Stimulated activated CD4-positive, alpha-beta T cell treated with anti-CD3 and anti-CD28 coated beads, Interleukin-2, amount 100 ng/mL, for 48 hours (primary cell): Measurements from ENCODE around the gene ABCC3.

Experiments
- DNase-seq, 2 donors: peaks; one replicate each; pipeline ENCODE4 v3.0.0-alpha.2; 2020

ABCC3 gene, protein sequence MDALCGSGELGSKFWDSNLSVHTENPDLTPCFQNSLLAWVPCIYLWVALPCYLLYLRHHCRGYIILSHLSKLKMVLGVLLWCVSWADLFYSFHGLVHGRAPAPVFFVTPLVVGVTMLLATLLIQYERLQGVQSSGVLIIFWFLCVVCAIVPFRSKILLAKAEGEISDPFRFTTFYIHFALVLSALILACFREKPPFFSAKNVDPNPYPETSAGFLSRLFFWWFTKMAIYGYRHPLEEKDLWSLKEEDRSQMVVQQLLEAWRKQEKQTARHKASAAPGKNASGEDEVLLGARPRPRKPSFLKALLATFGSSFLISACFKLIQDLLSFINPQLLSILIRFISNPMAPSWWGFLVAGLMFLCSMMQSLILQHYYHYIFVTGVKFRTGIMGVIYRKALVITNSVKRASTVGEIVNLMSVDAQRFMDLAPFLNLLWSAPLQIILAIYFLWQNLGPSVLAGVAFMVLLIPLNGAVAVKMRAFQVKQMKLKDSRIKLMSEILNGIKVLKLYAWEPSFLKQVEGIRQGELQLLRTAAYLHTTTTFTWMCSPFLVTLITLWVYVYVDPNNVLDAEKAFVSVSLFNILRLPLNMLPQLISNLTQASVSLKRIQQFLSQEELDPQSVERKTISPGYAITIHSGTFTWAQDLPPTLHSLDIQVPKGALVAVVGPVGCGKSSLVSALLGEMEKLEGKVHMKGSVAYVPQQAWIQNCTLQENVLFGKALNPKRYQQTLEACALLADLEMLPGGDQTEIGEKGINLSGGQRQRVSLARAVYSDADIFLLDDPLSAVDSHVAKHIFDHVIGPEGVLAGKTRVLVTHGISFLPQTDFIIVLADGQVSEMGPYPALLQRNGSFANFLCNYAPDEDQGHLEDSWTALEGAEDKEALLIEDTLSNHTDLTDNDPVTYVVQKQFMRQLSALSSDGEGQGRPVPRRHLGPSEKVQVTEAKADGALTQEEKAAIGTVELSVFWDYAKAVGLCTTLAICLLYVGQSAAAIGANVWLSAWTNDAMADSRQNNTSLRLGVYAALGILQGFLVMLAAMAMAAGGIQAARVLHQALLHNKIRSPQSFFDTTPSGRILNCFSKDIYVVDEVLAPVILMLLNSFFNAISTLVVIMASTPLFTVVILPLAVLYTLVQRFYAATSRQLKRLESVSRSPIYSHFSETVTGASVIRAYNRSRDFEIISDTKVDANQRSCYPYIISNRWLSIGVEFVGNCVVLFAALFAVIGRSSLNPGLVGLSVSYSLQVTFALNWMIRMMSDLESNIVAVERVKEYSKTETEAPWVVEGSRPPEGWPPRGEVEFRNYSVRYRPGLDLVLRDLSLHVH (N-terminal part only)

DNA sequence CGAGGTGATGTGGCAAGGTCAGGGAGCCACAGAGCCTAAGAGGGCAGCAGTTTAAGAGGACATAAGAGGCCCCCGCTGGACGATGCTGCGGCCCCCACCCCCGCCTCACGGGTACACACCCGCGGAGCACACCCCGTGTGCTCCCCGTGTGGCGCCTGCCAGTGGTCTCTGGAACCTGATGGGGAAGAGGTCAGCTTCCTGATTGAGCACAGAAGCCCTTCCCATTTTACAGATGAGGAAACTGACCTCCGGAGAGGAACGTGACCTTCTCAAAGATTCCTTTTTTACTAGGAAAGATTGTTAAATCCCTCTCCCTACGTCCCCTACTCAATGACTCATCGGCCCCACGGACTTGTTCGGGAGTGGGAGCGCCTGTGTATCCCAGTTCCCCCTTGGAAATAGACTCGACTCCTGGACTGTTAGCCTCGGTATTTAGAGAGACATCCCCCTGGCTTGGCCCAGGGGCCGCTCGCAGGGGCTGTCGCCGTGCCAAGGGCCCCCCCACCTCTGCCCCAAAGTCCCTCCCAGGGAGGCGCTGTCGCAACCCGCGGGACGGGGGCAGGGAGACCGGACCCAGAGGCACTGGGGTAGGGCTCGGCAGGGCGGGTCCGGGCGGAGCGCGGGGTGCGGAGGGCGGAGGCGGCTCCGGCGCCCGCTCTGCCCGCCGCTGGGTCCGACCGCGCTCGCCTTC, at the start of gene ABCC3:
Gene ABCC3, plus strand, starts transcription at position 658 of the 691 bp plus-strand sequence. CDS start 56 bp downstream, outside the sequence.
- no peak for DNase-seq

DNA sequence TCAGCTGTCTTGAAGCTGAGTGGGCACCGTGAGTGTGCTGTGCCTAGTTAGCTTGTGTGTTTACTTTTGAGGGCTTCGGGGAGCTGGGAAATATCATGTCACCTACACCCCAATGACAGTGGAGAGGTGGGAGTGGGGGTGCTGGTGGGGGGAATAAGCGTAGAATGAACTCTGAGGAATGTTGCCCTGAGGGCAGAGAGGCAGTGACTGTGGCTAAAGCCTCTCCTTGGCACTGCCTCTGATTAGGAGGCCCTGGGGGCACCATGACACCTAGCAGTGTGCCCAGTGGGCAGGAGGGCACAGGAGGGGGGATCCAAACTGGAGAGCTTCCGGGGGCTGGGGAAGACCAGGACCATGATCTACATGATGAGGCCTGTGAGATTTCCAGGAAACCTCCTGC, 49.3 kb upstream of the ABCC3 start:
- DNase-seq, result no peak

DNA sequence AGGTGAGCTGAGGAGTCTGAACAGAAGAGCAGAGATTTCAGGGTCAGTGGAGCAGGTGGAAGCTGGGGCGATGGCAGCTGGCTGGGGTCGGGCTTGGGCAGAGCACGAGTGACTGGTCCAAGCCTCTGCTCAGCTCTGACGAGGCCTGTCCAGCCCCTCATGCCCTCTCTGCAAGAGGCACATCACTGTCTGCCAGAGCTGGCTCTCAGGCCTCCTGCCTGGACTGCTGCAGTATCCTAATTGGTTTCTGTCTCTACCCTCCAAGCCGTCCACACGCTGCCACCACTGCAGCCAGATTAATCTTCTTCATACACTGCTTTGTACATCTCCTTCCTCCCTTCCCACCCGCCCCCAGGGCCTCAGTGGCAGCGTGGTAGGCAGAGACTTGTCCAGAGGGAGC, 48.8 kb upstream of the ABCC3 start:
- no peak for DNase-seq

DNA sequence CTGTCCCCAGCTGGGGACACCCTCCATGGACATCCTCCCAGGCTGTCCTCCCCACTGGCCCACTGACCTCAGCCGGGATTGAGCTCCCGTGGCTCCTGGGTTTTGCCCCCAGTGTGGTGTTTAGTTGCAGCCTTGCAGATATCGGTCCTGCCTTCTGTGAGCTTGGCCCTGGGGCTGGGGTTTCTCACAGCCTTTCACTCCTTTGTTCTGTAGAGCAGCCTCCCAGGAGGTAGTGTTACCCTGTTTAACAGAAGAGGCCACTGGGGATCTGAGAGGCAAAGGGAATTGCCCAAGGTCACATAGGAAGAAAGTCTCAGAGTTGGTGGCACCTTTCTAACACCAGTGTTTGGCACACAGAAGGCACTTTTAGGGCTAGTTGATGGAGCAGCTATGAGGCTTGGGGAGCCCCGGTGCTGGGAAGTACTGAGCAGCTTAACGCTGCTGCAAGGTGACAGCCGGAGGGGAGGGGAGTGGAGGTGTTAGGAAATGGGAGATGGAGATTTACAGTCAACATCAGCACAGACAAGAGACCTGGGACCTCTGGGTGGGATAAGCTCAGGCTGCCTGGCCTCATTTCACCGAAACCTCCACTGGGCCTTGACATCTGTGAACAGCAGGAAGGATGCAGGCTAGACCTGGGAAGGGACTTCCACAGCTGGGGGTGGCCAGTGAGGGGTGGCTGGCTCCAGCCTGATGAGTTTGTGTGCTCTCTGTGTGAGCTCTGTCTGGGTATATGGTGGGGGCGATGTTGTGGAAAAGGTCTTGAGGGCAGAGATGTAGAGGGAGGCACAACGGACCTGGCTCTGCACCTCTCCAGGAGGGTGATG, 48.0 kb upstream of the ABCC3 start:
- DNase-seq, result no peak

DNA sequence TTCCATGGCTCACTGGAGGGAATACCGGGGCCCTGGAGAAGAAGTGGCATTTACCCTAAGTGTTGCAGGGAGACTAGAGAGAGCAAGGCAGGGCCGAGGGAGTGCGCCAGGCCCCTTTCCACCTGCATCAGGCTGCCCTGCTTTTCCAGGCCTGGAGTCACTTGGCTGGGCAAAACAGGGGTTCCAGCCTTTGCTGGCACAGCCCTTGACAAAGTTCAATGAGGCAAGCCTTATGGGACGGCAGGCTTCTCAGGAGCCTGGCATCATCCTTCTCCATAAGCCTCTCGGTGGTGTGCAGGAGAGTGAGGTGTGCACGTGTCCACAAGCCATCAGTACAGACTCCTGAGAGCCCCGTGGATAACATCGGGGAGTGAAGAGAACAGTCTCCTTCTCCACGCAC, 47.1 kb upstream of the ABCC3 start:
- DNase-seq, result no peak

DNA sequence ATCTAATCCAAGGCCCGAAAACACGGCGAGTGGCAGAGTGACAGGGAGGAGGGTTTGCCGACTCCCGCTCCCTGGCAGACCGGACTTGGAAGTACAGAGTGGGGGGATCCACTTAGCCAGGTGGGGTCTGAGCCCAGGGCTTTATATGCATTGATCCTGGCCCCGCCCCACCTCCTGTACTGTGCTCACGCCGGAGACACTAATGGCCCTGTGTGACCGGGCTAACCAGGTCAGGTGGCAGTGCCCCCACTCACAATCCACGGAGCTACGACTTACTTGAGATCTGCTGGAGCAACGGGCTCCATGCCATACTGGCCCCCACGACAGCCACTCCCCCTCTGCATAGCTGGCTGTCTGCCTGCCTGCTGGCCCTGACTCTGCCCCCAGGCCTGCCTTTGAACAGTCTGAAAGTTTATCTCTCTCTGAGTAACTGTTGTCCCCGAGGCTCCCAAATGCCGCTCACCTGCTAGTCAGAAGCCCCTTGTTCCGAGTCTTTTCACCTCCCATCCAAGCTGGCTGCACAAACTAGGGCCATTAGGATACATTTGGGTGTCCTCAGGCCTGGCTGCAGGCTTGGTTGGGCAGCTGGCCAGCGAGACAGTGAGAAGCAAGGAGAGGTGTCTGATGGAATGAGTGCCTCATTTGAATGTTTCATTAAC, 46.2 kb upstream of the ABCC3 start:
- no peak for DNase-seq

DNA sequence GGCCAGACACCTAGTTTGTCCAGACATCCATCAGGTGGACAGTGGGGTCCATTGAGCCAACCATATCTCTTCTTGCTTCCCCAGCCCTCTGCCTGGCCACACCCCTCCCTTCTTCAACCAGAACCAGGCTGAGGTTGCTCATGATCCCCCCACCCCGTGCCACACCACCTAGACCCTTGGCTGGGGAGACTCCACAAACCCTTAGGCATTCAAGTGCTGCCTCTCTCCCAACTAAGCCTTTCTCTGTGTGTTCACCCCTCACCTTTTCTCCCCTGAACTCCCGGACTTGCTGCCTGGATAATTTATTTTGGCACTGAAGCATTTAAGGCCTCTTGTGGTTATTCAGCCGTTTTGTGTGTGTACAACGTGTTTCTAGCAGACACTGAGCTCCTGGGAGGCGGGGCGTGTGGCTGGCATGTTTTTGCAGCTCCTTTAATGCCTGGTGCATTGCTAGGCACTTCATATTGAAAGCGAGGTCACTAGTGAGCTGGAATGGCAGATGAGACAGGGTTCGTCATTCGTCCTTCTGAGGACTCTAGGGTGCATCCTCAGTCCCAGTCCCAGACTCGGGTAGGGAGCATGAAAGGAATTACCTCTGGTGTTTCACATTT, 45.5 kb upstream of the ABCC3 start:
- DNase-seq, result no peak

DNA sequence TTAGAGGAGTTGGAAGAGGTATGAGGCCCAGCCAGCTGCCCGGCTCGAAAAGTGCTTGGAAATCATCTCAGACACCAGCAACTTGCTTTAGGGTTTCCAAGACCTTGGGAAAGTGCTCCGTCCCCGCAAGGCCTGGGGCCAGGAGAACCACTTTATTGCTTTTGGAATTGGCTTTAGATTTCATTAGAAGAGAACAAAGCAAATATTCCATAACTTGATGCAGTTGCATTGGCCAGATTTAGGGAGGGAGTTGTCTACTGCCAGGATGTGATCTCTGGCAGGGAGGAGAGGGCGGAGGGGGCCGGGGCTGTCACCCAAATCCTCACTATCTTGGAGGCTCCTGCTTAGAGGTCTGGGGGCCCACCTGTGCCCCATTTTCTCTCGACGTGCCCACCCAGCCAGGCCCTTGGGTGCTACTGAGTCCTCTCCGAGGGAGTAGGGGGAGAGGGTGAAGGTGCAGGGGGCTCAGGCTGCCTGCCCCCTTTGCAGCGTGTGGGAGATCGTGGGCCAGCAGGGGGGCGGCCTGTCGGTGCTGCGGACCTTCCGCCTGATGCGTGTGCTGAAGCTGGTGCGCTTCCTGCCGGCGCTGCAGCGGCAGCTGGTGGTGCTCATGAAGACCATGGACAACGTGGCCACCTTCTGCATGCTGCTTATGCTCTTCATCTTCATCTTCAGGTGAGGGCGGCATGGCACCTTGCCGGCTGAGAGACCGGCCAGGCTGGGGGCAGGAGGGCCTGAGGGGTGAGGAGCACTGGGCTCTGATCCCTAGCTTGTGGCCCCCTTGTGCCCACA, 43.5 kb upstream of the ABCC3 start:
- DNase-seq, result no peak

DNA sequence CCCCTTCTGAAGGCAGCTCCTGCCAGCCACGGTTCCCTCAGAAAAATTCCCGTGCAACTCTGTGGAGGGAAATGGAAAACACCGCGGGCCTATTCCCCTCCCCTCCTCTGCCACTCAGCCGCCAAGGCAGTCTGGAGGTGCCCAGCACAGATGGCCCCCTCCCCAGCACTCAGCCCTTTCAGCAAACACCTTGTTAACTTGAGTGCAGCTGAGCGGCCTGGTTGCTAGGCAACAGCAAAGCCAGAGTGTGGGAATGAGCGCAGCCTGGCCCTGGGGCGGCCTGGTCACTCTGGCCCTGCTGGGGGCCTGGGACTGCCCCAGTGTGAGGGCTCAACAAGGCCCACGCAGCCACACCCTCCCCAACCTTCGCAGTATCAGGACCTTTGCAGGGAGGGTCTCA, 41.4 kb upstream of the ABCC3 start:
- DNase-seq, result no peak

DNA sequence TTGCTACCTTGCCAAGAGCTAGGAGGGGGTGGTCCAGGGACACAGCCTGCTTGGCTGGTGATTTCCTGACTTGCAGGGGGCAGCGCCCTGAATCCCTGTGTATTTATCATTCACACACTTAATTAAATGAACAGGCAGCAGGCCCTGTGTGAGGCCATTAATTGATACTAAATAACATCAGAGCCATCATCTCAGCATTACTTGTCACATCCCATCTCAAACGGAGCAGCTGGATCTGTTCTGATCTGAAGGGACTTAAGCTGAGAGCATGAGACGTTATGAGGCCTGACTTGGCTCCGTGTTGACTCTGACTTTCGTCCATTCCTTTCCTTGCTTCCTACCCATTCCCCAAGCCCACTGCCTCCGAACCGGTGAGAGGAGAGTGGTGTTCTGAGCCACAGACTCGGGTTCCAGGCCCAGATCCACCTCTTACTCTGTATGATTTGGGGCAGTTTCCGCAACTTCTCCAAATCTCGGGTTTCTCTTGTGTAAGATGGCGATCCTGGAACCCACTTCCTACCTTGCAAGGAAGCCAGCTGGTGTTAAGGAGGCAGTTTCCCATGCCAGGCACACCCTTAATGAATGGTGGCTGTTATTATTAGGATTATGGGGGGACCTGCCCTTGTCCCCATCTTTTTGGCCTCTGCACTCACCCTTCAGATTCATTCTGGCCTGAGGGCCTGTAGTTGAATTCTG, 40.4 kb upstream of the ABCC3 start:
- no peak for DNase-seq

DNA sequence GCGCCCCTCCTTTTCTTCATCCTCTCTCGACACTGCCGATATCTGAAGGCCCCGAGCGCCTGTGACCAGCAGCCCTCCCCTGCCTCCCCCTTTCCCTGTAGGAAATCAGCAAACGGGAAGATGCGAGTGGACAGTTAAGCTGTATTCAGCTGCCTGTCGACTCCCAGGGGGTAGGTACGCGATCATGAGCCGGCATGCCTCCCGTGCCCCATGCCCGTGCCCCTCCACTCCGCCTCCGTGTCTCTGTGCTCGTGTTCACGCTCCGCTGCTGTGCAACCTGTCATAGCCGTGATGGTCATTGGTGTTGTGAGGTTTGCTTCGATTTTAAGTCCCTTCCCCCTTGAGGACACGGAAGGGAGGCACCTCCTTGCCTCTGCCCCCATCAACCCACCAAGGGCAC, 39.8 kb upstream of the ABCC3 start:
- DNase-seq, result no peak

DNA sequence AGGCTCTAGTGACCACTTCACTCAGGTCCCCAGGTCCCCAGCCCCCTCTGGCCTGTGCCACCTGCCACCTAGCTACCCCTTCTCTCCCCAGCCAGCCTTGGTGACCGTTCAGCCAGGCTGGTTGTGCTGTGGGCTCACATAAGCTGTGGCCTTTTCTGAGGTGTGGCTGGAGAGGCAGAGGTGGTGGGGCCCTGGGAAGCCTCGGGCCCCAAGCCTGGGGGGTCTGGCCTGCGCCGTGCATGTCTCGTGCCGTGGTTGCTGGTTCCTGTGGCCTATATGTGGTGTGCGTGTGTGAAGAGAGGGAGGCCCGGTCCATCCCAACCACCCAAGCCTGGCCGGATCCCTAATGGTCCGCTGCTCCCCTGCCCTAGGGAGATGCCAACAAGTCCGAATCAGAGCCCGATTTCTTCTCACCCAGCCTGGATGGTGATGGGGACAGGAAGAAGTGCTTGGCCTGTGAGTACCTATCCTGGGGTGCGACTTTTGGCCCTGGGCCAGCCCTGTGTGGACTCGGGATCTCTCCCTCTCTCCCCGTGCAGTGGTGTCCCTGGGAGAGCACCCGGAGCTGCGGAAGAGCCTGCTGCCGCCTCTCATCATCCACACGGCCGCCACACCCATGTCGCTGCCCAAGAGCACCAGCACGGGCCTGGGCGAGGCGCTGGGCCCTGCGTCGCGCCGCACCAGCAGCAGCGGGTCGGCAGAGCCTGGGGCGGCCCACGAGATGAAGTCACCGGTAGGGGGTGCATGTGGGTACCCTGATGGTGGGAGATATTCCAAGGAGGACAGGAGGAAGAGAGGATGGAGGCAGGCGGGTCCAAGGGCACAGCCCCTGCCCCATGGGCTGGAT, 38.3 kb upstream of the ABCC3 start:
- DNase-seq, result no peak

DNA sequence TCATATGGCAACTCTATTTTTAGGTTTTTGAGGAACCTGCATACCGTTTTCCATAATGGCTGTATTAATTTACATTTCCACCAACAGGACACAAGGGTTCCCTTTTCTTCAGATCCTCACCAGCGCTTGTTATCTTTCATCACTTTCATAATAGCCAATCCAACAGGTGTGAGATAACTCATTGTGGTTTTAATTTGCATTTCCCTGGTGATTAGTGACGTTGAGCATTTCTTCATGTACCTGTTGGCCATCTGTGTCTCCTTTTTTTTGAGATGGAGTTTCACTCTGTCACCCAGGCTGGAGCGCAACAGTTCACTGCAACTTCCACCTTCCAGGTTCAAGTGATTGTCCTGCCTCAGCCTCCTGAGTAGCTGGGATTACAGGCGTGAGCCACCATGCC, 36.2 kb upstream of the ABCC3 start:
- DNase-seq, result no peak

DNA sequence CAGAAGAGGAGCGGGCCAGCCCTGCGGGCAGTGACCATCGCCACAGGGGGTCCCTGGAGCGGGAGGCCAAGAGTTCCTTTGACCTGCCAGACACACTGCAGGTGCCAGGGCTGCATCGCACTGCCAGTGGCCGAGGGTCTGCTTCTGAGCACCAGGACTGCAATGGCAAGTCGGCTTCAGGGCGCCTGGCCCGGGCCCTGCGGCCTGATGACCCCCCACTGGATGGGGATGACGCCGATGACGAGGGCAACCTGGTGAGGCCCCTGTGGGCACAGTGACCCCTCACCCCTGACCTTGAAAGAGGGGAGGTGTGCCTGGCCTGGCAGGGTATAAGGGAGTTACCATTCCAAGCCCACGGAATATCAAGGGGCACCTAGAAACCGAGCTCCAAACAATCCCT, 35.1 kb upstream of the ABCC3 start:
- DNase-seq, result no peak

DNA sequence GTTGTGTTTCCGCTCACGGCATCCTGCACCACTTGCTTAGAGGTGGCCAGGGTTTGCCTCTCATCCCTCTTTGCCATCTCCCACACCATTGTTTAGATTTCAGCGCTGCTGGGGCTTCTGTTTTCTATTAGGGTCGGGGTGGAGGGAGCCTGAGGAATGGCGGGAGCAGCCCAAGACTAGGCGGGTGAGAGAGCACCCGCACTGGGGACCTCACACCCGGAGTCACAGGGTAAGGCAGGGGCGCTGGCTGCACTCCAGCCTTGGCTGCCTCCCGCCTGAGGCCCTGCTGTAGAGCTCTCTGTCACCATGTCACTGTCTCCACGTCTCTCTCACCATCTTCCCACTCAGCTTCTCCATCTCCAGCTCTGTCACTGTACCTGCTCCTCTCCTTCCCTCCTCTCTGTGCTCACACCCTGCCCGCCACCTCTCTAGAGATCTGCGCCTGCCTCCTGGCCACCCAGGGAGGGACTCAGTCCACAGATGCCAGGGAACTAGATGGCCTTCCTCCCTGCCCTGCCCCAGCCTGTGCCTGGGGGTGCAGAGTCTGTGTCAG, 32.8 kb upstream of the ABCC3 start:
- DNase-seq, result no peak

DNA sequence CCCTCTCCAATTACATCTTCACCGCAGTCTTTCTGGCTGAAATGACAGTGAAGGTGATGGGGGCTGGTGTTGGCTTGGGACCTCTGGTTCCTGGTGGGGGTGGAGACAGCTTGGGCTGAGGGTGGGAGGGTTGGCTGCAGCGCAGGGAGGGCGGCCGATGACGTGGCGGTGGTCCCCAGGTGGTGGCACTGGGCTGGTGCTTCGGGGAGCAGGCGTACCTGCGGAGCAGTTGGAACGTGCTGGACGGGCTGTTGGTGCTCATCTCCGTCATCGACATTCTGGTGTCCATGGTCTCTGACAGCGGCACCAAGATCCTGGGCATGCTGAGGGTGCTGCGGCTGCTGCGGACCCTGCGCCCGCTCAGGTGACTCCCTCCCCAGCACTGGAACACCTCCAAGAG, 31.8 kb upstream of the ABCC3 start:
- DNase-seq, result no peak

DNA sequence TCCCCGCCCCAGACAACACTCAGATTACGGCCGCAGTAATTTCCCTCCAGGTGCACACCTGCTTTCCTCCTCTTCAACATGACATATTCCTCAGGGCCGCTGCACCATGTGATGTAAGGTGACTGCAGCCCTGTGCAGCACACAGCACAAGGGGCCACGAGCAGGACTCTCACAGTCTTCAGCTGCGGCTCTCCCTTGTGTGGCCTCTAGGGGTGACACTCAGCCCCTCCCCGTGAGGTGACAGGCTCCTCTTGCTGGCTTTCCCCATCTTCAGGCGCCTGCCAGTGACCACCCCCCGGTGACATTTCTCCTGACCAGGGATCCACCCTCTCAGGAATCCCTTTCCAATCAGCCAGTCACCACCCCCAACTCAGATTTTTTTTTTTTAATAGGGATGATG, 31.3 kb upstream of the ABCC3 start:
- no peak for DNase-seq

DNA sequence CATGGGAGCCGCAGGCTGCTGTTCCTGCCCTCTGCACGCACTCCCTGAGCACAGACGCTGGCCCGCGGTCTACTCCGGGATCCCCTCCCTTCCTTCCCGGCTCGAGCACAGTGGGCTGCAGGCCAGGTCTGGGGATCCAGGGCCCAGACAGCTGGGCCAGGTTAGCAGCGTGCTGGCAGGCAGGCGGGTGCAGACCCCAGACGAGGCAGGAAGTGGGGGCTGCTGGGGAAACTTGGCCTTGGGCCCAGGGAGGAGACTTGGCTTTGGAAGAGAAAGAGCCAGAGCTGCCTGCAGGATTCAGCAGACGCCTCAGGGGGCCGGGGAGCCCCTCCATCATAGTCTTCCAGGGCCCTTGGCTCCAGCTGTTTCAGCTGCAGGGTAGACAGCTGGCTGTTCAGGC, 30.2 kb upstream of the ABCC3 start:
- no peak for DNase-seq
